H9 (cell line): ENCODE results near the gene SOX1. TPM values are rescaled to one million over a fixed set of nuclear protein-coding genes. Genes with fewer than 3 reads are reported as not detected.

ENCODE experiments used
- DNase-seq: peaks from one replicate; pipeline ENCODE4 v3.0.0-alpha.2; 2017
- H2AFZ ChIP-seq: one replicate; pipeline ENCODE4 v1.6.1; 2013; ENCODE audit warnings: mild to moderate bottlenecking, low read length, control low read depth, moderate library complexity
- H2AK5ac ChIP-seq: 2 replicates; pipeline ENCODE4 v1.6.1; 2013; ENCODE audit warnings: low read length, control low read depth, mixed read lengths; ENCODE audit not compliant: insufficient read length
- H2BK120ac ChIP-seq: one replicate; pipeline ENCODE4 v1.6.1; 2013; ENCODE audit warnings: low read depth, mild to moderate bottlenecking, low read length, control low read depth, inconsistent platforms; ENCODE audit not compliant: poor library complexity, severe bottlenecking
- H2BK12ac ChIP-seq: 2 replicates; pipeline ENCODE4 v1.6.1; 2013; ENCODE audit warnings: low read length, control low read depth, mixed read lengths, low read depth; ENCODE audit not compliant: insufficient read length
- H2BK15ac ChIP-seq: 2 replicates; pipeline ENCODE4 v1.6.1; 2013; ENCODE audit warnings: low read depth, low read length, control low read depth
- H2BK20ac ChIP-seq: one replicate; pipeline ENCODE4 v1.6.1; 2013; ENCODE audit warnings: low read depth, mild to moderate bottlenecking, low read length, control low read depth, inconsistent platforms; ENCODE audit not compliant: poor library complexity, severe bottlenecking
- H2BK5ac ChIP-seq: 2 replicates; pipeline ENCODE4 v1.6.1; 2013; ENCODE audit warnings: low read length, control low read depth, mixed read lengths; ENCODE audit not compliant: insufficient read length
- H3K14ac ChIP-seq: 2 replicates; pipeline ENCODE4 v1.6.1; 2013; ENCODE audit warnings: low read length, control low read depth; ENCODE audit not compliant: insufficient read depth
- H3K18ac ChIP-seq: 2 replicates; pipeline ENCODE4 v1.6.1; 2013; ENCODE audit warnings: low read depth, mild to moderate bottlenecking, mixed read lengths, low read length, control low read depth; ENCODE audit not compliant: insufficient read length
- H3K23ac ChIP-seq: 2 replicates; pipeline ENCODE4 v1.6.1; 2013; ENCODE audit warnings: low read length, control low read depth, mixed read lengths, low read depth; ENCODE audit not compliant: insufficient read length
- H3K23me2 ChIP-seq: 2 replicates; pipeline ENCODE4 v1.6.1; 2013; ENCODE audit warnings: low read depth, mild to moderate bottlenecking, mixed read lengths, low read length, control low read depth; ENCODE audit not compliant: insufficient read length, poor library complexity, severe bottlenecking
- H3K27ac ChIP-seq: 2 replicates; pipeline ENCODE4 v1.5.1; 2013; ENCODE audit warnings: low read length, control low read depth, mixed read lengths, low read depth; ENCODE audit not compliant: insufficient read length
- H3K27me3 ChIP-seq: 2 replicates; pipeline ENCODE4 v1.6.1; 2013; ENCODE audit warnings: low read length, control low read depth, inconsistent platforms; ENCODE audit not compliant: insufficient read depth
- H3K4ac ChIP-seq: 2 replicates; pipeline ENCODE4 v1.6.1; 2013; ENCODE audit warnings: low read depth, mild to moderate bottlenecking, control low read depth, inconsistent platforms, low read length, moderate library complexity
- H3K4me1 ChIP-seq: 2 replicates; pipeline ENCODE4 v1.6.1; 2013; ENCODE audit warnings: low read length, control low read depth, inconsistent platforms; ENCODE audit not compliant: insufficient read depth
- H3K4me2 ChIP-seq: 2 replicates; pipeline ENCODE4 v1.6.1; 2013; ENCODE audit warnings: low read length, control low read depth, mixed read lengths; ENCODE audit not compliant: insufficient read length, insufficient read depth
- H3K56ac ChIP-seq: 2 replicates; pipeline ENCODE4 v1.6.1; 2013; ENCODE audit warnings: low read depth, mild to moderate bottlenecking, mixed read lengths, low read length, control low read depth; ENCODE audit not compliant: insufficient read length
- H3K79me1 ChIP-seq: 2 replicates; pipeline ENCODE4 v1.6.1; 2013; ENCODE audit warnings: low read depth, mild to moderate bottlenecking, moderate library complexity, low read length, control low read depth, inconsistent platforms; ENCODE audit not compliant: insufficient read depth, poor library complexity, severe bottlenecking
- H3K79me2 ChIP-seq: 2 replicates; pipeline ENCODE4 v1.6.1; 2013; ENCODE audit warnings: low read length, control low read depth, inconsistent platforms; ENCODE audit not compliant: insufficient read depth
- H3K9ac ChIP-seq: 2 replicates; pipeline ENCODE4 v1.6.1; 2013; ENCODE audit warnings: low read length, control low read depth, mixed read lengths; ENCODE audit not compliant: insufficient read length; ENCODE audit errors: extremely low read depth
- H3K9me3 ChIP-seq: one replicate; pipeline ENCODE4 v1.6.1; 2013; ENCODE audit warnings: low read depth, low read length, inconsistent platforms; ENCODE audit not compliant: control insufficient read depth
- H3T11ph ChIP-seq: one replicate; pipeline ENCODE4 v1.6.1; 2013; ENCODE audit warnings: mild to moderate bottlenecking, low read length, control low read depth, inconsistent platforms
- H4K20me1 ChIP-seq: one replicate; pipeline ENCODE4 v1.6.1; 2013; ENCODE audit not compliant: control insufficient read depth, insufficient read length, insufficient read depth
- H4K5ac ChIP-seq: 2 replicates; pipeline ENCODE4 v1.6.1; 2013; ENCODE audit warnings: low read depth, mild to moderate bottlenecking, mixed read lengths, low read length, control low read depth; ENCODE audit not compliant: insufficient read length
- H4K8ac ChIP-seq: replicated peaks from 2 replicates; pipeline ENCODE4 v1.6.1; 2013; ENCODE audit warnings: low read length, control low read depth, mixed read lengths, low read depth; ENCODE audit not compliant: insufficient read length
- H4K91ac ChIP-seq: 2 replicates; pipeline ENCODE4 v1.6.1; 2013; ENCODE audit warnings: low read depth, mild to moderate bottlenecking, moderate library complexity, mixed read lengths, low read length, control low read depth; ENCODE audit not compliant: insufficient read length
- H3K27ac Mint-ChIP-seq, 3 experiments: 2 replicates in 2 of 3; 3 replicates in 1 of 3; pipeline ENCODE4 v1.8.0; 2020 to 2021; ENCODE audit warnings: mixed read lengths in 3 of 3, mild to moderate bottlenecking in 1 of 3, moderate library complexity in 1 of 3
- H3K27me3 Mint-ChIP-seq: 2 replicates; pipeline ENCODE4 v1.8.0; 2021; ENCODE audit warnings: low read depth, mild to moderate bottlenecking, moderate library complexity, mixed read lengths
- H3K36me3 Mint-ChIP-seq, 3 experiments: 2 replicates in 2 of 3; 3 replicates in 1 of 3; pipeline ENCODE4 v1.8.0; 2020 to 2021; ENCODE audit warnings: low read depth in 3 of 3, mixed read lengths in 3 of 3; ENCODE audit not compliant: insufficient read depth in 1 of 3
- H3K4me1 Mint-ChIP-seq, 2 experiments: 2 replicates each; pipeline ENCODE4 v1.8.0; 2020; ENCODE audit warnings: mixed read lengths in 2 of 2
- H3K4me3 Mint-ChIP-seq, 2 experiments: 2 replicates in 1 of 2; 3 replicates in 1 of 2; pipeline ENCODE4 v1.8.0; 2020 to 2021; ENCODE audit warnings: mild to moderate bottlenecking in 2 of 2, mixed read lengths in 2 of 2, moderate library complexity in 1 of 2
- H3K9me3 Mint-ChIP-seq, 2 experiments: 2 replicates in 1 of 2; 3 replicates in 1 of 2; pipeline ENCODE4 v1.8.0; 2020; ENCODE audit warnings: mild to moderate bottlenecking in 2 of 2, mixed read lengths in 2 of 2, moderate library complexity in 1 of 2
- whole genome bisulfite sequencing: extraction: QIAGEN DNeasy Blood & Tissue Kit; methylation state at CpG from one replicate; pipeline ENCODE4 v1.1.7; 2013; ENCODE audit warnings: missing lambda C conversion rate, low lambda C conversion rate, mixed read lengths; ENCODE audit not compliant: insufficient read length; ENCODE audit errors: extremely low coverage; 5-methylcytosine and 5-hydroxymethylcytosine counted together
- total RNA-seq: library from RNA; stranded (reverse); gene quantifications from 2 replicates; pipeline ENCODE4 v1.2.1, GENCODE V29; 2021
- TF ChIP-seq, protein P1 (sequence below): fragments of 200-600 bp; sonication (generic); conservative IDR thresholded peaks from 3 replicates; pipeline ENCODE4 v1.8.0; 2021; ENCODE audit warnings: antibody characterized with exemption, mild to moderate bottlenecking

The SOX1 gene
- total RNA-seq, 1 experiment from 2014 or later: 0.17 TPM

DNA sequence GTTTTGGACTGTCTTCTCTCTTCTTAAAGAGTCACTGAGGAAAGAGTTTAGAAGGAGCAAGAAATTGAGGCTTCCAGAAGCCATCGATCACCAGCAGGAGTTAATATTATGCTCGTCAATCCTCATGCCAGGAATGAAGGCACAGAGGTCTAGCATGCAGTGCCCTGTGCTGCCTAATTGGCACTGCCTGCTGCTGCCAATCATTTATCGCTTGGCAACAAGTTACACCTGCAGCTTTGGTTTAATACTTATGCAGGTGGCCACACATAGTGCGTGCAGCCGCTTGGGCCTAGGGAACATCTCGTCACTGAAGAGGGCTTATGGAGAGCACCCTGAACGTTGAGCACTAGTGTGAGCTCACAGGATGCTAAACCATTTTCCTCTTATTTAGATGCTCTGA lies 2.7 kb upstream of the SOX1 start:
- H3K14ac ChIP-seq: no peak overlapping the region
- no peak overlapping the region for H2BK20ac ChIP-seq
- H3K4me3 Mint-ChIP-seq: no peak overlapping the region
- H3K23me2 ChIP-seq: peaks cover 5% of the 10 kb centered on the region
- WGBS: no CpG with 5 or more reads among the region's 7 CpGs
- H3K4me1 ChIP-seq: no peaks in the 10 kb centered on the region
- H3K56ac ChIP-seq: no peak overlapping the region
- H2BK5ac ChIP-seq: no peak overlapping the region
- no peak overlapping the region for H2BK15ac ChIP-seq
- TF ChIP-seq, protein P1, sequence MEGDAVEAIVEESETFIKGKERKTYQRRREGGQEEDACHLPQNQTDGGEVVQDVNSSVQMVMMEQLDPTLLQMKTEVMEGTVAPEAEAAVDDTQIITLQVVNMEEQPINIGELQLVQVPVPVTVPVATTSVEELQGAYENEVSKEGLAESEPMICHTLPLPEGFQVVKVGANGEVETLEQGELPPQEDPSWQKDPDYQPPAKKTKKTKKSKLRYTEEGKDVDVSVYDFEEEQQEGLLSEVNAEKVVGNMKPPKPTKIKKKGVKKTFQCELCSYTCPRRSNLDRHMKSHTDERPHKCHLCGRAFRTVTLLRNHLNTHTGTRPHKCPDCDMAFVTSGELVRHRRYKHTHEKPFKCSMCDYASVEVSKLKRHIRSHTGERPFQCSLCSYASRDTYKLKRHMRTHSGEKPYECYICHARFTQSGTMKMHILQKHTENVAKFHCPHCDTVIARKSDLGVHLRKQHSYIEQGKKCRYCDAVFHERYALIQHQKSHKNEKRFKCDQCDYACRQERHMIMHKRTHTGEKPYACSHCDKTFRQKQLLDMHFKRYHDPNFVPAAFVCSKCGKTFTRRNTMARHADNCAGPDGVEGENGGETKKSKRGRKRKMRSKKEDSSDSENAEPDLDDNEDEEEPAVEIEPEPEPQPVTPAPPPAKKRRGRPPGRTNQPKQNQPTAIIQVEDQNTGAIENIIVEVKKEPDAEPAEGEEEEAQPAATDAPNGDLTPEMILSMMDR: no peak
- H4K8ac ChIP-seq: no peak overlapping the region
- H2BK120ac ChIP-seq: no peak overlapping the region
- H2BK12ac ChIP-seq: no peak overlapping the region
- no peak overlapping the region for H3K27ac ChIP-seq
- peaks cover 77% of the 10 kb centered on the region for H3K27me3 ChIP-seq
- H3K4me1 Mint-ChIP-seq: peaks cover 14 to 40% of the 10 kb centered on the region in 2 experiments
- H3T11ph ChIP-seq: no peak overlapping the region
- H3K27me3 Mint-ChIP-seq: peaks cover 90% of the 10 kb centered on the region
- peaks cover 0 to 2% (median 0%) of the 10 kb centered on the region in 3 experiments; a peak in 2 of 7 replicates for H3K36me3 Mint-ChIP-seq
- no peak for DNase-seq
- no peak overlapping the region for H3K4me2 ChIP-seq
- no peaks in the 10 kb centered on the region for H3K9me3 ChIP-seq
- H4K20me1 ChIP-seq: no peaks in the 10 kb centered on the region
- no peak overlapping the region for H2AK5ac ChIP-seq
- no peak overlapping the region for H4K91ac ChIP-seq
- no peak overlapping the region for H2AFZ ChIP-seq
- H3K79me2 ChIP-seq: no peaks in the 10 kb centered on the region
- no peak overlapping the region for H3K23ac ChIP-seq
- no peak overlapping the region for H3K18ac ChIP-seq
- H3K9me3 Mint-ChIP-seq: peaks cover under 1 to 5% of the 10 kb centered on the region in 2 experiments; a peak in 3 of 5 replicates
- no peak overlapping the region for H3K27ac Mint-ChIP-seq
- H3K79me1 ChIP-seq: no peaks in the 10 kb centered on the region
- H4K5ac ChIP-seq: no peak overlapping the region
- no peak overlapping the region for H3K9ac ChIP-seq
- no peak overlapping the region for H3K4ac ChIP-seq
